Lung microvascular endothelial cell (primary cell): ENCODE measurements around the gene FLT3. TPM values are rescaled to one million over a fixed set of nuclear protein-coding genes. Genes with fewer than 3 reads are reported as not detected.

ENCODE experiments used
- DNase-seq, 2 donors: peaks; one replicate each; pipeline versions ENCODE4 v3.0.0 to v3.0.0-alpha.2; 2010; ENCODE audit warnings: low read depth in 2 of 2
- total RNA-seq: library from RNA; depleted of rRNA; stranded (reverse); fragments of >200 nt; gene quantifications from 2 replicates; pipeline ENCODE4 v1.2.1, GENCODE V29; 2014

Gene FLT3
- total RNA-seq, 1 donor from 2014 or later: not detected

DNA sequence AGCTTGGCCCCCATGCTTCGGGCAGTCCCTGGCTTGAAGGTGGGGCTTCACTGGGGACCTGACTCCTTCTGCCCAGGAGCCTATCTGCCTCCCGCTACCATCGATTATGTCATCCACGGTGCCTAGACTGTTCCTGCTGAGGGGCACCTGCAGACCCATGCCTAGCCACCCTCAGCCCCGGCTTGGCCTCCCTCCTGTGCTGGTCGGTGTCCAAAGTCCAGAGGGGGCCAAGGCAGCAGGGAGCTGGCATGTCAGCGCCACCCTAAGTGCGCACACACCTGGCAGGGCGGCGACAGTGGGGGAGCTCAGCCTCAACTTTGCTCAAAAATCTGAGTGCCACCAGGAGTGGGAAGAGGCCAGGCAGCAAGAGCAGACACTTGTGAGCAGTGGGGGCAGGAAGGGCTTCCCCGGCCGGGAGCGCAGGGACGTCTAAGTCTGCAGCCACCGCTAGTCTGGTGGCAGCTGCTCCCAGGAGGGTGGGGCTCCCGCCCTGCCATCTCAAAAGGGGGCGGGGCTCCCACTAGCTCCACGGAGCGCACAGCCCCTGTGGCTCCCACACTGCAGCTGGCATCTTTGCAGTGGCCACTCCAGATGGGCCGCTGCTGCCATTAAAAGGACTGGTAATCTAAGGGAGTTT, 98.4 kb downstream of the FLT3 start:
- no peak for DNase-seq

- no peak for DNase-seq
Measured at GRCh38 chr13:28001049-28001448, 99.3 kb downstream of the FLT3 start.

DNA sequence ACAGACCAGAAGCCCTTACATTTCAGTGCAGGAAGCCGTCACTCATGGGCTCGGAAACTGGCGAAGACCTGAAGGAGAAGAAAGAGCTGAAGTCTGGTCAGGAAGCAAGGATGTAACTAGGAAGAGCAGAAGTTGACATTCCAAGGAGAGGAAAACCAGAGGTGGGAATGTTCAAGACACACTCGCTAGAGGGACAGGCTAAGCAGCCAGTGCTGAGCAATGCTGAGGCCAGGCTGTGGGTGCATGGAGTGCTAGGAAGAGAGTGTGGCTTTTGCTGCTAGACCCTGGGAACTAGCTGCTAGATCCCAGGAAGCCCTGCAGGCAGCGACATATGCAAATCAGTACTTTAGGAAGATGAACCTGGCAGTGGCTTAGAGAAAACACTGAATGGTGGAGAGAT, 99.8 kb downstream of the FLT3 start:
- DNase-seq: no peak

DNA sequence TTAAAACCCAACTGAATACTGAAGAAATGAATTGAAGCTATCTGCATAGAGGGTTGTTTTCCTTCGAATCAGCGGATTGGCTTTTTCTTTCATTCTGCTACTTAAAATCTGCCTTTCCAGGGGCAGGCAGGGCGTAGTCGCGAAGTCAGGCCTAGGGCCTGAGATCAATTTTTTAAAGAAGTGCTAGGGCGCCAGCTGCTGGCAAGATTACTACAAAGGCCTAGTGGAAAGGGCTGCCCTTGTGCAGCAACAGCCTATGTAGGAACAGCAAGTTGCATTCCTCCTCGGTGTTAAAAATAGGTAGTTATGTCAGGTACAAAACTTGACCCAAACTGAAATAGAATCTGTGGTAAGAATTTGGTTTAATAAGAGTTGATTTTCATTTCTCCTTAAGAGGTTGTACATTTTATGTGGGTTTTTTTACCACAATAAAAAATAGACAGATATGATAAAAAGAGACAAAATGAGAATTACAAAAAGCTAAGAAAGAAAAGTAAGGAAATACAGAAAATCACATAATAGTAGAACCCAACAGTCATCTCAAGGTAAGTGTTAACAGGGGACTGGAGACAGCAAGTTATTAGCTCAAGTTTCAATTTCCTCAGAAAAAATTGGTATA, 102.4 kb downstream of the FLT3 start:
- peak in 1 of 2 donors; percentile 8 for DNase-seq

DNA sequence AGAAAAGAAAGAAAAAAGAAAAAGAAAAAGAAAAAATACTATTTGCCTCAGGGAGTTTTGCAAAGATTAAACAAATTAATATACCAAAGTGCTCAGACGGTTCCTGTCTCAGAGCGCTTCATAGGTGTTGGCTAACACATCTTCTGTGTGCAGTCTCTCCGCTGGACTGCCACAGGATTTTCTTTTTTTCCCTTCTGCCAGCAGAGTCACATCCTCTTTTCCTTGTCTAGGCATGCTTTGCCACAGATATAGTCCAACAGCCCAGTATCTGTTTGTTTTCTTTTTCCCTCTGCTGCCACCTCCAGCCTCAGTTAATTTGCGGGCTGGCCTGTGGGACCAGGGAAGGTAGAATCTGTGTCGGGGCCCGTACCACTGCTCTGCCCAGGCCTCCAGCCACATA, 108.5 kb downstream of the FLT3 start:
- DNase-seq: no peak

DNA sequence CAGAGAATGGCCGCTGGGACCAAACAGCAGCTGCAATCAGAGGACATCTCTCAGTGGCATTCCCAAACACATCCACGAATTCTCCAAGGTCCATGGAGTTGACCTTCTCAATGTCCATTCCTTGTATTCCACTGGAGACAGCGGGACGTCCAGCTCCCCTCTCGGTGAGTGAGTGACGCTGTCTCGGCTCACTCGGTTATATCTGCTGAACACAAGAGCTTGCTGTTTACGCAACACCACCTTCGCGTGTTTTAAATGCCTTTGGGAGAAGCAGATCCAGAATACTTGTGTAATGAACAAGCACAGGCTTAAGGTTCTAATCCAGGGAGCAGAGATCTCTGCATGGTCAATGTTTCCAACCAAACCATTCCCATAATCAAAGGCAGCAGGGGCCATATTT, 111.9 kb downstream of the FLT3 start, which contains the start of gene URAD:
Gene URAD (minus strand): TSS at position 174 of the 400 bp plus-strand sequence. CDS start 56 bp downstream, at position 118.
- no peak for DNase-seq

GRCh38 chr13:27985600-27985999, 114.8 kb downstream of the FLT3 start:
- no peak for DNase-seq

DNA sequence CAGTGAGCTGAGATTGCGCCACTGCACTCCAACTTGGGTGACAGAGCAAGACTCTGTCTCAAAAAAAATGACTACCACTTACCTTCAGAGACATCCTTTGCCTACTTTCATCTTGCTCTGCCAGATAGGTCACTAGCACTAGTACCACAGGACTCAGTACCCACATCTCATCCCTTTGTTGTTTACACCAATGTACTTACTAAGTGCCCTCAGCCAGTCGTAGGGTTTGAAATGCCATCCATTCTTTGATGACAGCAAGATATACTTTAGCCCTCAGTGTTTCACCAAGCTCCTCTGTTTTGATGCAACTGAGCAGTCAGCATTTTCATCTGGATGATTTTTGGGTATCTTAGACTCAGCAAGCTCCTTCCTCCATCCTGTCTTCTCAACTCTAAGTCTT, 118.0 kb downstream of the FLT3 start:
- DNase-seq: no peak

DNA sequence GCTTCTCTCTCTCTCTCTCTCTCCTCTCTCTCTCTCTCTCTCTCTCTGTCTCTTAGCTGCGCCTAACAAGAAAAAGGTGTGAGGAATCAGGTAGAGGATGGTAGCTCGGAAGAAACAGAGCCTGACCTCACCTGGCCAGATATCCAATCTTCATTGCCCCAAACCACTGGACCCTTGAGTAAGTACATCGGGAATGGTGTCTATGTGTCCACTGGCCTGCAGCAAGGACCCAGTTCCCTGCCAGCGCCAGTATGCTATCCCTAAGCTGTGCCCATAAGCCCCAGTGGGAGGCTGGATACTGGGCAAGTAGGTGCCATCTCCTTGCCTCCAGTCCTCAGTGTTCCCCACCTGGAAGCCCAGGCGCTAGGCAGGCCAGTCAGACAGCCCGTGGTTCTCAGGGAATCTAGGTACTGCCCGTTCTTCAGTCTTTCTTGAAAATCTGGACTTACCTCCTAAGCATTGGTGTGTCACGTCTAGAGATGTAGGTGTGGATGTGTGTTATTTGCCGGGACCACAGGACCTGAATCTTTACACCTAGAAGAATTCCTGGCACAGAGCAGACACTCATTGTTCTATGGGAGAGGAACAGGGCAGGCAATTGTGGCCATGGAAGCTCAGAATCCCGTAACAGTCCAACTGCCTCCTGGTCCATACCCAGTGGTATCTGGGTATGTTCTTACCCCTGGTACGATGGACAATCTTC, 119.2 kb downstream of the FLT3 start:
- no peak for DNase-seq

- DNase-seq: no peak
Measured at GRCh38 chr13:27980280-27980998, 119.9 kb downstream of the FLT3 start.

GRCh38 chr13:27979765-27980279, 120.6 kb downstream of the FLT3 start:
- no peak for DNase-seq

GRCh38 chr13:27979001-27979643, 121.3 kb downstream of the FLT3 start:
- no peak for DNase-seq

- no peak for DNase-seq
Measured at GRCh38 chr13:27978301-27978968, 121.9 kb downstream of the FLT3 start.

DNA sequence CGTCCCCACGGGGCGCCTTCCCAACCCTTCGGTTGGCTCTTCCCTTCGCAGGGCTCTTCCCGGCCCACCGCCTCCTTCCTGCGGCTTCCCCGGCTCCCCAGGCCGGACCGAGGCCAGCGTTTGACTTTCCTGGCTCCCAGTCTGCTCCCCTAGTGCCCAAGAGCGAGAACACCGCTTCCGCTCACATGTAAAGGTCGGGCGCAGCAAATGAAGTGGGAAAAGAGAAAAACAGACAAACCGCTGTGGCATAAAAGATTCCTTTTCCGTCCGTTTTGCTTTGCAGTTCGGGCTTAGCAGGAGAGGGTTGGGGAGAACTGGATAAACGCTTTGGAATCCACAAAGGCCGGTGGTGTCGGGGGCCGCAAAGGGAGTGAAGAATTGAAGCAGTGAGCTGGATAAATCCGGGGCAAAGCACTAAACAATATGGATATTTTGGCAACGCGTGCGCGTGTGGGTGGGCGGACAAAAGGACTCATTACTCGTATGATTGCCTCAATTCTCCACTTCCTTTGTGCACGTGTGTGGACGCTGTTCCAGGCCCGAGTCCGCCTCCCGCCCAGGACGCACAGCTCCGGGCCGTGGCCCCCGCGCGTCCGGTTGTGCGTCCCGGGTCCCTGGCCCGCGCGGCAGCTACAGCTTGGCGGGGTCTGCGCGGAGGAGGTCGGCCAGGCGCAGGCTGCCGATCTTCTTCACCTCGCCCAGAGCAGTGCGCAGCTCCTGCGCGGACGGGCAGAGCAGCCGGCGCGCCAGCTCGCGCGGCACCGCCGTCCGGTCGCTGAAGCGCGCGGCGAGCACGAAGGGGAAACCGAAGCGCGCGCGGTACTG, 122.7 kb downstream of the FLT3 start:
- DNase-seq: peak in 1 of 2 donors; percentile 20

GRCh38 chr13:27976362-27977091, 123.8 kb downstream of the FLT3 start:
- DNase-seq: no peak

GRCh38 chr13:27975564-27976361, 124.6 kb downstream of the FLT3 start:
- no peak for DNase-seq

DNA sequence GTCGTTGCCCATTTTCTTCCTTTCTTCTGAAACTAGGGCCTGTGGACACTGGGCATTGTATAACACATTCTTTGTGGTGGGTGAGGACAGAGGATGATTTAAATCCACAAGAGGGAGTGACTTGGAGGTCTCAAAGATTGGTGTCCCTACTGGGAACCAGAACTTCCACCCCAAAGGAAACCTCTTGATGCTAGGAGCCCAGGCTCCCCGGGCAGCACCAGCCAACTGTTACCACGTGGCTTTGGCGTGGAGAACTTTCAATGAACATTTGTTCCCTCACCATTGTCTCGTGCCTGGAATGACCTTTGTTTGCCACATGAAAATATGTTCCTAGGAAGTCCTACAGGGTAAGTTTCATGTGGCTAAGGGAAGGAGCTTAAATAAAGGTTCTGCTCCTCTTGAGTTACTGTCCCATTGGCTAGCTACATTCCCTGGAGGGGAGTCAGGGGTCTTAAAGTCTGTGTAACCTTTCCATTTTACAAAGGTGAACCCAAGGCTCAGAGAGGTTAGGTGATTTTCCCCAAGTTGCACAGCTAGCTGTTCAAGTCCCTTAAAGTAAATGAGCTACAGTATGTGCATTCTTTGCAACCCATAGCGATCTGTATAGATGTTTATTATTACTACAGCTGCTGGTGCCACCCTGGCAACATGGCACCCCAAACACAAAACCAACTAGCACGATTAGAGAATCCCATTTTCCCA, 126.3 kb downstream of the FLT3 start:
- DNase-seq: no peak

- DNase-seq: no peak
Measured at GRCh38 chr13:27973291-27973690, 127.1 kb downstream of the FLT3 start.
